GM12872 (cell line): ENCODE measurements around the gene RAD23B.

Experiments
- TF ChIP-seq, protein P1 (sequence below): IDR thresholded peaks from 3 replicates; pipeline ENCODE4 v1.5.1; 2011; ENCODE audit warnings: low read depth, mild to moderate bottlenecking, low read length, moderate library complexity; ENCODE audit not compliant: insufficient read depth

Gene RAD23B

DNA sequence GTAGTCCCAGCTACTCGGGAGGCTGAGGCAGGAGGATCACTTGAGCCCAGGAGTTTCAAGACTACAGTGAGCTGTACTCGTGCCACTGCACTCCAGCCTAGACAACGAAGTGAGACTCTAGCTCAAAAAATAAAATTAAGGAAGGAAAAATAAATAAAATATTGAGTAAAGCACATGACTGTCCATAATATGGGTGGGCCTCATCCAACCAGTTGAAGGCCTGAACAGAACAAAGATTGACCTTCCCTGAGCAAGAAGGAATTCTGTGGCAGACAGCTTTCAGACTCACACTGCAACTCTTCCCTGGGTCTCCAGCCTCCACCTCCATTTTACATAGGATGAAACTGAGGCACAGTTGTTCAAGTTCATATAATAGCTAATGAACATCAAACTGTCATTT is 72.3 kb downstream of the RAD23B start:
- TF ChIP-seq, protein P1, sequence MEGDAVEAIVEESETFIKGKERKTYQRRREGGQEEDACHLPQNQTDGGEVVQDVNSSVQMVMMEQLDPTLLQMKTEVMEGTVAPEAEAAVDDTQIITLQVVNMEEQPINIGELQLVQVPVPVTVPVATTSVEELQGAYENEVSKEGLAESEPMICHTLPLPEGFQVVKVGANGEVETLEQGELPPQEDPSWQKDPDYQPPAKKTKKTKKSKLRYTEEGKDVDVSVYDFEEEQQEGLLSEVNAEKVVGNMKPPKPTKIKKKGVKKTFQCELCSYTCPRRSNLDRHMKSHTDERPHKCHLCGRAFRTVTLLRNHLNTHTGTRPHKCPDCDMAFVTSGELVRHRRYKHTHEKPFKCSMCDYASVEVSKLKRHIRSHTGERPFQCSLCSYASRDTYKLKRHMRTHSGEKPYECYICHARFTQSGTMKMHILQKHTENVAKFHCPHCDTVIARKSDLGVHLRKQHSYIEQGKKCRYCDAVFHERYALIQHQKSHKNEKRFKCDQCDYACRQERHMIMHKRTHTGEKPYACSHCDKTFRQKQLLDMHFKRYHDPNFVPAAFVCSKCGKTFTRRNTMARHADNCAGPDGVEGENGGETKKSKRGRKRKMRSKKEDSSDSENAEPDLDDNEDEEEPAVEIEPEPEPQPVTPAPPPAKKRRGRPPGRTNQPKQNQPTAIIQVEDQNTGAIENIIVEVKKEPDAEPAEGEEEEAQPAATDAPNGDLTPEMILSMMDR, result no peak

DNA sequence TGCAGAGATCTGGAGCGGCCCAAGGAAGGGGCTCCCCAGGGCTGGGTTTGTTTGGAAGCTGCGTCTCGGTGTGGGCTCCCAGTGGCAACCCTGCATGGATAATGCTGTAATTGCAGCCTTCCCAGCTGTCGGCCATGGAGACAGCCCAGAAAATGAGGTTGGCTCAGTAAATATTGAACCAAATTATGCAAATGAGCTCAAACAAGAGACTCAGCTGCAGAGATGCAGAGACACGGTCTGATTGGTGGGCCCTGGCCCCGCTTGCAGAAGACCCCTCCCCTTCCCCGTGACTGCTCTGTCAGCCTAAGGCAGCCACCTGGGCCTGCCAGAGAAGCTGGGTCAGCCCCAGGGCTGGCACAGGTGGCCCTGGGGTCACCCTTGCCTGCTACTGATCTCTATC is 75.9 kb downstream of the RAD23B start:
- TF ChIP-seq, protein P1, result no peak

DNA sequence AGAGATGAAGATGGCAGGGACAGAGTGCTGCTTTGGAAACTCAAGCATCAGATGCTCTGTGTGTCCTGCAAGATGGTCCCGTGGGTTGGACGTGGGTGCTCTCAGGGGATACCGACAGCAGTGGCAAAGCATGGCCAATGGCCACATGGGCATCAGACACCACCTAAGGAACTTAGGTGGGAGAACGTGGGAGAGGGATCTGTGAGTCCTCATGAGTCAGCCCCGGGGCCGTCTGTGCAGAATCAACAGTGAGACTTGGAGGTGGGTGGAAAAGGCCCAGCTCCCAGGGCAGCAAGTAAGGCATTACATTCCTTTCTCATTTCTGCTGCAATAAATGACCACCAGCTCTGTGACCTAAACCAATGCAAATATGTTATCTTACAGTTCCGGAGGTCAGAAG is 77.0 kb downstream of the RAD23B start:
- TF ChIP-seq, protein P1, result no peak

DNA sequence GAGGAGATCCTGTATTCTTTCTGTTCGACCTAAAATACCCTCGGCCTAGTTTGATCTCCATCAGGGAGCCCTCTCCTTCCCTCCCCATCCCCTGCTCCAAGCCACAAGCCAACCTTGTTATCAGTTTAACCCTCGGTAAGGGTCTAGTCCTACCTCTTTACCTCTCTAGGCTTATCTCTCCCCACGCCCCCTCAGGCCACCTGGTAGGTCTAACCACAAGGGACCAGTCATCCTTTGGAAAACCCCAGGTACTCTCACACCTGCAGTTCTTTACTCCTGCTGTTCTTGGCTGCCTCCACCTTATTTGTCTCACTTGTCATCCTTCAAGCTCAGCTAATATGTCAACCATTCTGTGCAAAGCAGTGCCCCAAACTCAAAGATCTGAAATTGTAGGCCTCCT is 78.7 kb downstream of the RAD23B start:
- TF ChIP-seq, protein P1, result no peak

DNA sequence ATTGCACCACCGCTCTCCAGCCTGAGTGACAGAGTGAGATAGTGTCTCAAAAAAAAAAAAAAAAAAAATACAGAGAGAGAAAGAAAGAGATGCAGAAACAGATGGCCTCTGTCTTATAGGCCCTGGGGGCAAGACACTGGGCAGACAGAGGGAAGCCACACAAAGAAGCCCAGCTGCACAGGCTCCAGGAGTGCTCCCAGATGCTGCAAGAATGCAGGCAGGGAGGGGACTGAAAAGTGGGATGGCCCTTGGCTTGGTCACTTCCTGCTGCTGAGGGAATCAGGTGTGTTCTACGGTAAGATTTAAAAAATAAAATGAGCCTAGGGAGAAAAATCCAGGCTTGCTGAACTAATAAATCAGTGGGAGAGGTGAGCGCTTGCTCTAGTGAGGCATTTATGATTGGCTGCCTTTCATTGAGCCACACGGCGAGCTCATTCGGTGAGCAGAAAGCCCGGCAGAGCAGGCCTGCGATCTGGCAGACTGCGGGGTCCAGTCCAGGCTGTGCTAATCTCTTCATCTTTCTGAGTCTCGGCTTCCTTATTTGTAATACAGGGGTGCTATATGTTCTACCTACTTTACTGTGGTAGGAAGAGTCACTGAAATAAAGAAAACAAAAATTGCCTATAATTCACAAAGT is 80.6 kb downstream of the RAD23B start:
- TF ChIP-seq, protein P1, result no peak

DNA sequence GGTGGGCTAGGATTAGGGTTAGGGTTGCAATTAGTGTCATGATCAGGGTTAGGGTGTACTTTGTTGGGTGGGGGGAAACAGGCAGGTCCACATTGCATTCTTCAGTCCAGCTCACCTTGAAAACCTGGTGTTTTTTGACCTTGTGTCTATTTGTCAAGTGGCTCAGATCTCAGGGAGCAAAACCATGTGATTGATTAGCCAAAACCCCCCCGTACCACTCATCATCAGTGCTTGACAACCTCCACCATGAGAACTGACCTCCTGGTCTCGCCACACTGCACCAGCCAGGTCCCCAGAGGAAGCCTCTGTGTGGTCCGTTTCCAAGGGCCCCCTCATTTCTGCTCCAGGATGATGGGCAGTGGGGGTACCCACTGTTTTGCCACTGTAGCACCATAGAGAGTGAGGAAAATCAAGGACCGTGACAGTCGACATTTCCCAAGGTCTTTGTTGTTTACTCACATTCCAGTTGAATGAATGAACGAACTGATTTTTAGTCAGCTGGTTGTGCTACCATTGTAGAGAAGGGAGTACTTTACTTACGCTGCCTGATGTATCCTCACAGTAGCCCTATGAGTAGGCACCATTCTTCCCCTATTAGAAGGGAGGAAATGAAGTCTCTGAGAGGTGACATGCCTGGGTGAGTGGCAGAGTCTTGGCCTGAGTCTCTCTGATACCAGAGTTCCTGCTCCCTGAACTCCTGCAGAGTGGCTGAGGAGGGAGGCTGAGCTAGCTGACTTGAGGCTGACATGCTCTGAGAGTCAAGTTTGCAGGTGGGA is 84.8 kb downstream of the RAD23B start:
- TF ChIP-seq, protein P1, result no peak

DNA sequence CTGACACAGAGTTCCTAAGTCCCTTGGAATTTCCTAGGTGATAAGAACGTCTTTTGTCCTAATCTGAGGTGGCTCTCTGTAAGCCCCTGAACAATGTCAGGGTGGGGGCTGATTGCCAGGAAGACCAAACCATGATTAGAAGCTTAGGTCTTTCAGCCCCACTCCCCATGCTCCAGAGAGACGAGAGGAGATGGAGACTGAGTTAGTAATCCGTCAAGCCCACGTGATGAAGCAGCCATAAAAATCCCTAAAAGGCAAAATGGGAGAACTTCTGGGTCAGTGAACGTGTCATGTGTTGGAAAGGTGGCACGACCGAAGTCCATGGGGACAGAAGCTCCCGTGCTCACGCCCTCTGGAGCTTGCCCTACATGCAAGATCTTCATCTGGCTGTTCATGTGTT is 85.6 kb downstream of the RAD23B start:
- TF ChIP-seq, protein P1, result no peak
